ENCODE measurements around the gene YWHAG.

Gene YWHAG

GRCh38 chr7:76359978-76360638, 1.3 kb upstream of the YWHAG start:
- no peak overlapping the region for H3K4me3 ChIP-seq (ENCODE audit: low read depth, low read length)
- no peak for TF ChIP-seq CTCF (IDR thresholded peaks at IDR 0.05; ENCODE audit: borderline replicate concordance, insufficient read depth, low read depth, low read length)

- H3K4me3 ChIP-seq (ENCODE audit: low read depth, low read length), result peak overlapping the region; percentile 96
- peak; percentile 75 for TF ChIP-seq CTCF (IDR thresholded peaks at IDR 0.05; ENCODE audit: borderline replicate concordance, insufficient read depth, low read depth, low read length)
Observed at GRCh38 chr7:76359111-76359977, 553 bp upstream of the YWHAG start.

GRCh38 chr7:76358011-76358480, 745 bp downstream of the YWHAG start:
- peak overlapping the region; percentile 96 for H3K4me3 ChIP-seq (ENCODE audit: low read depth, low read length)
- no peak for TF ChIP-seq CTCF (IDR thresholded peaks at IDR 0.05; ENCODE audit: borderline replicate concordance, insufficient read depth, low read depth, low read length)

- peak overlapping the region; percentile 96 for H3K4me3 ChIP-seq (ENCODE audit: low read depth, low read length)
- no peak for TF ChIP-seq CTCF (IDR thresholded peaks at IDR 0.05; ENCODE audit: borderline replicate concordance, insufficient read depth, low read depth, low read length)
Observed at GRCh38 chr7:76357475-76358010, 1.2 kb downstream of the YWHAG start.

GRCh38 chr7:76356823-76357222, 2.0 kb downstream of the YWHAG start:
- no peak for TF ChIP-seq CTCF (IDR thresholded peaks at IDR 0.05; ENCODE audit: borderline replicate concordance, insufficient read depth, low read depth, low read length)
- peak overlapping the region; percentile 96 for H3K4me3 ChIP-seq (ENCODE audit: low read depth, low read length)

- TF ChIP-seq CTCF (IDR thresholded peaks at IDR 0.05; ENCODE audit: borderline replicate concordance, insufficient read depth, low read depth, low read length), result no peak
- no peak overlapping the region for H3K4me3 ChIP-seq (ENCODE audit: low read depth, low read length)
Observed at GRCh38 chr7:76356115-76356514, 2.7 kb downstream of the YWHAG start.
